Thymus (tissue), 11 donors: ENCODE data around the gene PSTPIP1. TPM values are rescaled to one million over a fixed set of nuclear protein-coding genes. Genes with fewer than 3 reads are reported as not detected.

Experiments used
- DNase-seq, 9 donors: peaks; one replicate each; pipeline ENCODE4 v3.0.0-alpha.2; 2013; ENCODE audit warnings: low spot score in 9 of 9, low read depth in 6 of 9, missing footprints in 1 of 9
- H3K27ac ChIP-seq, 2 donors: one replicate each; pipeline ENCODE4 v1.5.1; 2013; ENCODE audit warnings: control low read depth in 1 of 2, low read depth in 1 of 2, low read length in 1 of 2, mild to moderate bottlenecking in 1 of 2, moderate library complexity in 1 of 2
- H3K27me3 ChIP-seq, 2 donors: one replicate each; pipeline ENCODE4 v1.5.1; 2013; ENCODE audit warnings: low read length in 1 of 2; ENCODE audit not compliant: control insufficient read depth in 2 of 2, insufficient read depth in 1 of 2
- H3K36me3 ChIP-seq, 2 donors: one replicate each; pipeline ENCODE4 v1.5.1; 2013; ENCODE audit warnings: low read length in 1 of 2, mild to moderate bottlenecking in 1 of 2, moderate library complexity in 1 of 2; ENCODE audit not compliant: control insufficient read depth in 2 of 2, insufficient read depth in 2 of 2
- H3K4me1 ChIP-seq, 2 donors: one replicate each; pipeline ENCODE4 v1.5.1; 2013; ENCODE audit warnings: low read length in 2 of 2; ENCODE audit not compliant: control insufficient read depth in 2 of 2, insufficient read depth in 2 of 2
- H3K4me3 ChIP-seq, 2 donors: one replicate each; pipeline ENCODE4 v1.5.1; 2013; ENCODE audit warnings: low read length in 2 of 2, control low read depth in 1 of 2, mild to moderate bottlenecking in 1 of 2
- H3K9me3 ChIP-seq, 2 donors: one replicate each; pipeline ENCODE4 v1.5.1; 2013; ENCODE audit warnings: low read length in 1 of 2, mild to moderate bottlenecking in 1 of 2; ENCODE audit not compliant: control insufficient read depth in 2 of 2, insufficient read depth in 1 of 2
- WGBS: extraction: QIAGEN DNeasy Blood & Tissue Kit; methylation state at CpG from one replicate; pipeline ENCODE4 v1.1.7; 2013; 5-methylcytosine and 5-hydroxymethylcytosine counted together
- polyA plus RNA-seq: library from polyadenylated mRNA; stranded (reverse); fragments of 200-250 nt; gene quantifications from one replicate; pipeline ENCODE4 v1.2.3, GENCODE V29; 2013
- total RNA-seq: library from RNA; stranded (reverse); fragments of 120-200 nt; gene quantifications from one replicate; pipeline ENCODE4 v1.2.4, GENCODE V29; 2013
- donor health status: healthy.

PSTPIP1 gene
- total and polyA plus RNA-seq, 2 donors = 16.0 to 54.8 TPM

GRCh38 chr15:76993114-76993725, 1.7 kb upstream of the PSTPIP1 start:
- no peaks in the 10 kb centered on the region for H3K36me3 ChIP-seq
- no peak for DNase-seq
- no peak overlapping the region for H3K4me3 ChIP-seq
- H3K4me1 ChIP-seq = peaks cover 18 to 48% of the 10 kb centered on the region in 2 donors
- H3K27me3 ChIP-seq = no peaks in the 10 kb centered on the region
- H3K9me3 ChIP-seq = no peaks in the 10 kb centered on the region
- H3K27ac ChIP-seq = no peak overlapping the region
- WGBS = 96% methylated on average over 6 of the region's 6 CpGs

- 93% methylated on average over 8 of the region's 8 CpGs for WGBS
- Histone ChIP-seq H3K4me1 (peaks cover 18 to 46% of the 10 kb centered on the region in 2 donors), H3K4me3 (no peak overlapping the region), H3K27ac (peak overlapping the region in 1 of 2 donors; percentile 38), H3K9me3 (no peaks in the 10 kb centered on the region), H3K36me3 (no peaks in the 10 kb centered on the region), H3K27me3 (no peaks in the 10 kb centered on the region)
- DNase-seq = no peak
Observed at GRCh38 chr15:76994001-76994400, 925 bp upstream of the PSTPIP1 start.

- no peak for DNase-seq
- H3K4me1 ChIP-seq = peaks cover 18 to 45% of the 10 kb centered on the region in 2 donors
- H3K9me3 ChIP-seq = no peaks in the 10 kb centered on the region
- WGBS = 95% methylated on average over 6 of the region's 6 CpGs
- H3K4me3 ChIP-seq = peak overlapping the region in 1 of 2 donors; percentile 50
- peak overlapping the region; percentile 89 to 91 for H3K27ac ChIP-seq
- H3K27me3 ChIP-seq = no peaks in the 10 kb centered on the region
- H3K36me3 ChIP-seq = no peaks in the 10 kb centered on the region
Observed at GRCh38 chr15:76994496-76994895, 430 bp upstream of the PSTPIP1 start.

- Histone ChIP-seq H3K27me3 (no peaks in the 10 kb centered on the region), H3K27ac (peak overlapping the region in 1 of 2 donors; percentile 97), H3K9me3 (no peaks in the 10 kb centered on the region), H3K4me1 (peaks cover 18 to 51% of the 10 kb centered on the region in 2 donors), H3K36me3 (peaks cover 0 to 2% of the 10 kb centered on the region in 2 donors), H3K4me3 (peak overlapping the region; percentile 50 to 59)
- DNase-seq = no peak
- WGBS = 82% methylated on average over 9 of the region's 9 CpGs
Observed at GRCh38 chr15:76996076-76996525, 1.2 kb downstream of the PSTPIP1 start.

- 80% methylated on average over 14 of the region's 14 CpGs for WGBS
- Histone ChIP-seq H3K27ac (peak overlapping the region; percentile 18 to 25), H3K4me1 (peaks cover 18 to 54% of the 10 kb centered on the region in 2 donors), H3K36me3 (peaks cover 0 to 4% of the 10 kb centered on the region in 2 donors), H3K27me3 (no peaks in the 10 kb centered on the region), H3K4me3 (peak overlapping the region; percentile 50 to 59), H3K9me3 (no peaks in the 10 kb centered on the region)
- DNase-seq = no peak
Observed at GRCh38 chr15:76996526-76997401, 1.8 kb downstream of the PSTPIP1 start.

GRCh38 chr15:76998663-76999285, 3.8 kb downstream of the PSTPIP1 start:
- H3K27me3 ChIP-seq = no peaks in the 10 kb centered on the region
- peaks cover 33 to 73% of the 10 kb centered on the region in 2 donors for H3K4me1 ChIP-seq
- H3K4me3 ChIP-seq = no peak overlapping the region
- no peak overlapping the region for H3K27ac ChIP-seq
- DNase-seq = no peak
- H3K9me3 ChIP-seq = no peaks in the 10 kb centered on the region
- whole genome bisulfite sequencing = 87% methylated on average over 8 of the region's 8 CpGs
- peaks cover 0 to 4% of the 10 kb centered on the region in 2 donors for H3K36me3 ChIP-seq

GRCh38 chr15:76999996-77000395, 5.1 kb downstream of the PSTPIP1 start:
- Histone ChIP-seq H3K9me3 (no peaks in the 10 kb centered on the region), H3K4me3 (no peak overlapping the region), H3K36me3 (peaks cover 0 to 4% of the 10 kb centered on the region in 2 donors), H3K27ac (no peak overlapping the region), H3K27me3 (no peaks in the 10 kb centered on the region), H3K4me1 (peaks cover 26 to 64% of the 10 kb centered on the region in 2 donors)
- WGBS = 91% methylated on average over 2 of the region's 2 CpGs
- no peak for DNase-seq

- 95% methylated on average over 4 of the region's 4 CpGs for WGBS
- Histone ChIP-seq H3K36me3 (peaks cover 0 to 4% of the 10 kb centered on the region in 2 donors), H3K27ac (no peak overlapping the region), H3K4me3 (no peak overlapping the region), H3K9me3 (no peaks in the 10 kb centered on the region), H3K4me1 (peaks cover 18 to 50% of the 10 kb centered on the region in 2 donors), H3K27me3 (no peaks in the 10 kb centered on the region)
- DNase-seq = no peak
Observed at GRCh38 chr15:77001351-77001750, 6.4 kb downstream of the PSTPIP1 start.

- Histone ChIP-seq H3K9me3 (no peaks in the 10 kb centered on the region), H3K36me3 (peaks cover 0 to 4% of the 10 kb centered on the region in 2 donors), H3K4me1 (peaks cover 15 to 44% of the 10 kb centered on the region in 2 donors), H3K27me3 (no peaks in the 10 kb centered on the region), H3K4me3 (no peak overlapping the region), H3K27ac (no peak overlapping the region)
- WGBS = 93% methylated on average over 4 of the region's 4 CpGs
- no peak for DNase-seq
Observed at GRCh38 chr15:77001966-77002365, 7.0 kb downstream of the PSTPIP1 start.
